HG03354 (cell line): ENCODE results near the gene PLS3.
A peak's percentile ranks its signal among the peaks of the same experiment; 100 is the strongest.
"Not testable (repeated sequence)": the region's sequence is repeated elsewhere in the genome, so short reads cannot be mapped to it uniquely, and the experiment has no call there.

Experiments
- ATAC-seq: cut with Tn5 transposase; IDR thresholded peaks from one replicate; pipeline ENCODE4 v1.9.1; 2021; ENCODE audit warnings: mild to moderate bottlenecking; ENCODE audit not compliant: unreplicated experiment, poor library complexity, severe bottlenecking

The PLS3 gene, protein sequence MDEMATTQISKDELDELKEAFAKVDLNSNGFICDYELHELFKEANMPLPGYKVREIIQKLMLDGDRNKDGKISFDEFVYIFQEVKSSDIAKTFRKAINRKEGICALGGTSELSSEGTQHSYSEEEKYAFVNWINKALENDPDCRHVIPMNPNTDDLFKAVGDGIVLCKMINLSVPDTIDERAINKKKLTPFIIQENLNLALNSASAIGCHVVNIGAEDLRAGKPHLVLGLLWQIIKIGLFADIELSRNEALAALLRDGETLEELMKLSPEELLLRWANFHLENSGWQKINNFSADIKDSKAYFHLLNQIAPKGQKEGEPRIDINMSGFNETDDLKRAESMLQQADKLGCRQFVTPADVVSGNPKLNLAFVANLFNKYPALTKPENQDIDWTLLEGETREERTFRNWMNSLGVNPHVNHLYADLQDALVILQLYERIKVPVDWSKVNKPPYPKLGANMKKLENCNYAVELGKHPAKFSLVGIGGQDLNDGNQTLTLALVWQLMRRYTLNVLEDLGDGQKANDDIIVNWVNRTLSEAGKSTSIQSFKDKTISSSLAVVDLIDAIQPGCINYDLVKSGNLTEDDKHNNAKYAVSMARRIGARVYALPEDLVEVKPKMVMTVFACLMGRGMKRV

DNA sequence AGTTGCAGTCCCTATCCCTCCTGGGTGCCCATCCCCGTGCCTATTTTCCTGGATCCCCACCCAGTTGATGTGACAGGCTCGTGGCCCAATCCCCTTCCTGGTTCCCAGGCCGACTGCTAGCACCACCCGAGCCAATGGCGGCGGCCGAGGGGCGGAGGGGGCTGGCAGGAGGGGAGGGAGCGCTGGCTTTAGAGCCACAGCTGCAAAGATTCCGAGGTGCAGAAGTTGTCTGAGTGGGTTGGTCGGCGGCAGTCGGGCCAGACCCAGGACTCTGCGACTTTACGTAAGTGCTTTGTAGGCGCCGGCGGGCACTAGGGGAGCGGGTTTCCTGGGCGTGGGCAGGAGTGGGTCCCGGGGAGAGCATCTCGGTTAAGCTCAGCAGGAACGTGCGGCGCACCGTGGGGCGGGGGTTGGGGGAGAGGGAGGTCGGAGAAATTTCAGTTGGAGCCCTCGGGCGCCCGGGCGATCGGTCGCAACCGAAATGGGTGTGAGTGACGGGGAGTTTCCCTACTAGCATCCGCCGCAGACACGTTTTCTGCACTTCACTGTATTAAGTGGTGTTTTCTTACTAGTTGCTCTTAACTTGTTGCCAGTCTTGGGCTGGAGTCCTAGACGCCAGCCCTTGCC lies at the start of gene PLS3:
PLS3 (plus strand) TSS at position 197 of the 627 bp plus-strand sequence. CDS start 49,077 bp downstream, outside the sequence.
- ATAC-seq, result peak; percentile 62

DNA sequence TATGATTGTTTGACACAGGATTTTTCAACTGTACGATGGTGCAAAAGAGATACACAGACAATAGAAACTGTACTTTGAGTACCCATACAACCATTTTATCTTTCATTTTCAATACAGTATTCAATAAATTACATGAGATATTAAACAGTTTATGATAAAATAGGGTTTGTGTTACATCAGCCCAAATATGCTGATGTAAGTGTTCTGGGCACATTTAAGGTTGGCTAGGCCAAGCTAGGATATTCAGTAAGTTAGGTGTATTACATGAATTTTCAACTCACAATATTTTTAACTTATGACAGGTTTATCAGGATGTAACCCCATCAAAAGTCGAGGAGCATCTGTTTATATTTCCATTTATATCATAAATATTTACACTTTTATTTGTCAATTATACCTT lies 42.9 kb upstream of the PLS3 start:
- no peak for ATAC-seq

DNA sequence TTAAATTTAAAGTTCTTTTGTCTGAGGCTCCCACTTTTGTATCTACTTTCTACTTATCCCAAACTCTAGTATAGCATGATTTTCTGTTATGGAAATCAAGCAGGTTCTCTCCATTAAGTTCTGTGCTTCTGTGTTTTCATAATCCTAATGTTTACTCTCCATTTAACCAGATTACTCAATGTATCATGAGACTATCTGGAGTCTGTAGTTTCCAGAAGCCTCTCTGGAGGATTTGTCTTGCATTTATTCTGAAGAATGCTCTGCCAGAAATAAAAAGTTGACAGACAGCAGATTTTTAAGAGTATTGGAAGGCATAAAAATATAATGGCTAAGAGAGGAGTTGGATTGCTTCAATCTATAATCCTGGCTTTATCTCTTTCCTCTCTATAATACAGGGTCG lies 39.2 kb upstream of the PLS3 start:
- no peak for ATAC-seq

DNA sequence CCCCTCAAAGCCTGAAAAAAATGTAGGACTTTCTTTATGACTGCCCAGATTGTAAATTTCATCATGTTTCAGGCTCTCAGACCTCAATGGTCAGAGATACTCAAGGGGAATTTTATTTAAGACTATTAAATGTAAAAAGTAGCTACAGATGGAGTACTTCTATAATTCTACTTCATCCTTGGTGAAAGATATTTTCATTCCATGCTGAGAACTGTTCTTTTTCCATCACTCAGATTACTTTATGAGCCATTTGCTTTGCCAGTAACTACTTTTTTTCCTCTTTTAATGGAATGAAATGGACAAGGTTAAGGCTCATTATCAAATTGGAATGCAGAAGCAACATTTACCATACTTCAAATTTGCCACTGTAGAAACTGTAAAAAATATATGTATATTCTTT lies 38.0 kb upstream of the PLS3 start:
- no peak for ATAC-seq

DNA sequence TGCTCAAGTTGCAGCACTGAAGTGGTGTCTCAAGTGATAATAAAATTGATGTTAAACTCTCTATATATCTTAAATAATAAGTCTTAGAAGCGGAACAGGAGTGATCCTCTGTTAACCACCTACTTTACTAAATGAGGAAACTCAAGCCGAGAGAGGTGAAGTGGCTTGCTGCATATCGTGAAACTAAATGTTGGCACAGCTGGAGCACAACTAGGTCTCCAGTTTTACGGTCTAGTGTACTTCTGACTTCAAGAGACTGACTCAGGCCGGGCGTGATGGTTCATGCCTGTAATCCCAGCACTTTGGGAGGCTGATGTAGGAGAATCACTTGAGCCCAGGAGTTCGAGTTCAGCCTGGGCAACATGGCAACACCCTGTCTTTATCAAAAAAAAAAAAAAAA lies 35.5 kb upstream of the PLS3 start:
- no peak for ATAC-seq

DNA sequence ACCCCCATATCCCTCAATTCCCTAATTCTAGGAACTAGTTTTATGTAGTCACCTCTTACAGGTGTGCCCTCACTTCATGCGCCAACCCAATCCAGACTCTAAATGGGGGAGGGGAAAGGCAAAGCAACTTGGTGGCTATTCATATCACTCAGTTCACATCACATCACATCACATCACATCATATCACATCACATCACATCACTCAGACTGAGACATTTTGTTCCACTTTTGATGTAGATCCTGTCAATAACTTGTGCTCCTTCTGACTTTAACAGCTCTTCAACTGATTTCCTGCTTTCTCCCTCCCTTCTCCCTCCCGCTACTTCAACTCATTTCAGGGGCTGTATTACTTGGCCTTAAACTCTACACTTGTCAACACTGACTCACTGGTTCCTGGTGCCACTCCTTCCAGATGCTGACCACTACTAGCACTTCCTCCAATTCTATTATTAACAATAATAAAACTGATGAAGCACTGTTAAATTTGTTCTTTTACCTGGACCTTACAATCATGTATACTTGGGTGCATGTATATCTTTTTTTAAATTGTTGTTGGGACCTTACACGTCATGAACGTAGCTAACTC lies 29.1 kb upstream of the PLS3 start:
- ATAC-seq, result no peak

DNA sequence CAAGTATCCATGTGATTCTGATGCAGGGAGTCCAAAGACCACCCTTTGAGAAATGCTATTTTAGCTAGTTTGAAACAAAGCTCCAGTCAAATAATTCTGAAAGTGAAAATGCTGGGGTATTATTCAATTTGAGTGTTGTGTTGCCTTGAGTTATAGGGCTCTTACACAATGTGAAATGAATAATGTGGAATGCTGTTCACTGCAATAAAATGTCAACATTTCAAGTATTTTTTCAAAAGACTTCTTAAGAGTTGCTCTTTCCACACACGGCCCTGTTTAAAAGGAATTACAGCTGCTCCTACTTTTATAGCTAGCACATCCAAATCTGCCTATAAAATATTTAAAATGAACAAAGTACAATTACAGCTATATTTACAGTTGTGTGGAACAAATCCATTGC lies 27.5 kb upstream of the PLS3 start:
- ATAC-seq, result no peak

DNA sequence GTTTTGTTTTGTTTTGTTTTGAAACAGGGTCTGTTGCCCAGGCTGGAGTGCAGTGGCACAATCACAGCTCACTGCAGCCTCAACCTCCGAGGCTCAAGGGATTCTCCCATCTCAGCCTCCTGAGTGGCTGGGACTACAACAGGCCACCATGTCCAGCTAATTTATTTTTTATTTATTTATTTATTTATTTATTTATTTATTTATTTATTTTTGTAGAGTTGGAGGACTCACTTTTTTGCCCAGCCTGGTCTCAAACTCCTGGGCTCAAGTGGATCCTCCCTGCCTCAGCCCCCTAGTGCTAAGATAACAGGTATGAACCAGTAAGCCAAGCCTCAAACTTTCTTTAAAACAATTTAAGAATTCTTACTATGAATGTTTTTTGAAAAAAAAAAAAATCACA lies 26.6 kb upstream of the PLS3 start:
- no peak for ATAC-seq

DNA sequence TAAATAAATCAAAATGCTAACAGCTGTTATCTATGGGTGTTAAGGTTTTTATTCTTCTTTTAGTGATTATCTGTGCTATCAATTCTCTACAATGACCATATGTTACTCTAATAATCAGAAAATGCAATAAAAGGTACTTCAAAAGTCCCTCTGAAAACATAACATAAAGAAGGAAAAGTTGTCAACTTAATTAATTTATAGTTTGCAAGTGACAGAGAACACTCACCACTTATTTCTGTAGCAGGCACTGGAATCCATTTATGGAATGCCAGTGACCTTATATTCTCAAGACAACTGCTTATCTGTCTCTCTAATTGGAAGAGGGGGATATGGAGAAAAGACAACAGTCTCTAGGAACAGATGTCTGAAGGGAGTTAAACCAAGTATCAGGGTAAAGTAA lies 25.6 kb upstream of the PLS3 start:
- no peak for ATAC-seq

DNA sequence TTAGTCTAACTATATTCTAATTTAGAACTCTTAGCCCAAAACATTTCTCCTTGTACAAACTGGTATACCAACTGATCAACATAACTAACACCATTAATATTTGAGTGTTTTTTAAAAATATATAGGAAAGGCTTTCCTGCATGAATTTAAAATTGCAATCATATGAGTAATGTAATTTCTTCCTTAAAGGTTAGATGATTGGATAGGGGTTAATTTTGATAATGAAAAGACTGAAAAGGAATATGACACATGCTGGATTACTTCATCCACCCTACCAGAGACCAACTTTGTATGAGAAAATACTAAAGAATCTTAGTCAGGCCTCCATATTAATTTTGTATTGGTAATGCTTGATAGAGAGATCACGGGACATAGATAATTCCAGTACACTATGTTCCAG lies 25.1 kb upstream of the PLS3 start:
- no peak for ATAC-seq

DNA sequence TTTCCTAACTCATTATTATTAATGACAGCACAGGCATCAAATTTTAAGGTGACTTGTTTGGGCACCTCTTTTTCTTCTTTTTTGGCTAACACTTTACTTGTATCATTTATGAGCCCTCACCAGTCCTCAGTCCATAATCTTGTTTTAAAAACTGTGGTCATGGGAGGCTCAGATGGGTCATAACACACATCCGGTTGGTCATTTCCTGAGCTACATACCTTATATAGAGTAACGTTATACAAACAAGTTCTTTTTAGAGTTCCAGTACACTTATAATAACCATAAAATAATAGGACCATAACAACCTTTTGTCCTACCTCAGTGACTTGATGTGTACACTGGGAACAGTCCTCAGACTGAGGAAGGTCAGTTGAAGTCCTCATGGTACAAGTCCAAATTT lies 21.1 kb upstream of the PLS3 start:
- no peak for ATAC-seq

DNA sequence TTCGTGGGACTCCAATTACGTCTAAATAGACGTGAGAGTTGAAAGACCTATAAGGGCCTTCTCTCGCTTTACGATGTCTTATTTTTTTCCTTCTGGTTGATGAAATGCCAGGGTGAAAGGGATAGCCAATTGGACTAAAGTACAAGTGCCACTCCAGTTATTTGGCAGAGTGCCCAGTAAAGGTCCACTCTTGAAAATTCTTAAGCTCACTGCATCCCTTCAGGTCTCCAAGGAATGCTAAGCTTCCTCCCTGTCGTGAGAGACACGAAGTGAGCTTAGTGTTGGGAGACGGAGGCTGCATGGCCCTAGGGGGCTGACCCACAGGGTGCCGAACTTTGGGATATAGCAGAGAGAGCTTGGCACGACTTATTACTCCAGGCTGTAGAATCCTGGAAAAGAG lies 19.9 kb upstream of the PLS3 start:
- not testable (repeated sequence) for ATAC-seq

DNA sequence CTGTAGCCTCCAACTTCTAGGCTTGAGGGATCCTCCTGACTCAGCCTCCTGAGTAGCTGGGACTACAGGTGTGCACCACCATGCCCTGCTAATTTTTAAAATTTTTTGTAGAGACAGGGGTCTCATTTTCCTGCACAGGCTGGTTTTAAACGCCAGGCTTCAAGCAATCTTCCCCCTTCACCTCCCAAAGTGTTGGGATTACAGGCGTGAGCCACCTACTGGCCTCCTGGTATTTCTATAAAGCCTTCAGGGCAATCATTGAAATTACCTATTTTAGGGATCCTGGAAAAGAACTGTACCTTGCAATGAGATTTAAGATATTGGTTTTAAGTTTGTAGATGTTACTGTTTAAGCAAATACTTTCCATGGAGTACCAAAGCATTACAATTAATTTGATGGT lies 13.5 kb upstream of the PLS3 start:
- no peak for ATAC-seq

DNA sequence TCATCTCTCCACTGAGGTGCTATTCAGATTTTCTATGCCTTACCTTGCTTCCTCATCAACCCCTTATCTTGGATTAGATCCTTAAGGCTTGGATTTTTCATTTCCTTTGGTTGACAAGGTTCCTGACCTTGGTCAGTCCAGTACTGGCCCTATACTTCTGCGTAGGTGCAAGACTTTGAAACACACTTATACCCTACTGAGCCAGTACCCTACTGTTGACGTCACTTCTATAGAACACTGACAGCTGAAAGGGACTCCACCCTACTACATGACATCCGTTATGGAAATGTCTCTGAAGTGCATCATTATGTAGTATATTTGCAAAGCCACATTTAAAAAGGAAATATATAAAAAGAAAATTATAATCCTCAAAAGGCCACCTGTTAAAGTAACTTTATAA lies 12.0 kb upstream of the PLS3 start:
- ATAC-seq, result no peak

DNA sequence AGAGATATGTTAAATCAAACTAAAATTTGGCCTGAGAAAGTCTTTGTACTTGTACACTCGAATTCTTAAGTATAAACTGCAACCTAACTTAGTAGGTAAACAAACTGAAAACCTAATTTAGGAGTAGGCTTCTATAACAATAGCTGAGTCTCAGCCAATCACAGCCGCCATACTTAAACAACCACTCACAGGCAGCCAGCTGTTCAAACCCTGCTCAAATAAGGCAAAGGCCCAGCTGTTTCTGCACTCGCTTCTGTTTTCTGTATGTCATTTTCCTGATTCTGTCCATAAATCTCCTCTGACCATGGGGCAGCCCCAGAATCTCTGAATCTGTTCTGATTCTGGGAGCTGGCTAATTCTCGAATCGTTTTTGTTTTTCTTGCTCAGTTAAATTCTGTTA lies 7.8 kb upstream of the PLS3 start:
- ATAC-seq, result no peak

DNA sequence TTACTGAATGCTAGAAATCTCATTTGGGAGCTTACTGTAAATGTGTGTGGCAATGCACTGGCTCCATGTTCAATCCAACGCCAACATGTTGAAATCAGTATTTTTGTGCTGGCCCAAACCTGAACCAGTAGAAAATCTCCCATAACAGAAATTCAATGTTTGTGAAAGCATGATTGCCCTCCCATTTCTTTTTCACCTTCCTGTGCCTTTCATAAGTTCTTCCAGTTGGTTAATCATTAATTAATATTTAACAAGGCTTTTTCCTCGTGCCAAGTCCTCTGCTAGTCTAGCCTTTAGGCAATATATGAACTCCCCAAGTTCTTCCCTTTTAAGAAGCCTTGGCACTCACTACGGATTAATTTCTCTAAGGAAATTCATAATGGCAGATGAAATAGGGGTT lies 1.3 kb upstream of the PLS3 start:
- no peak for ATAC-seq

DNA sequence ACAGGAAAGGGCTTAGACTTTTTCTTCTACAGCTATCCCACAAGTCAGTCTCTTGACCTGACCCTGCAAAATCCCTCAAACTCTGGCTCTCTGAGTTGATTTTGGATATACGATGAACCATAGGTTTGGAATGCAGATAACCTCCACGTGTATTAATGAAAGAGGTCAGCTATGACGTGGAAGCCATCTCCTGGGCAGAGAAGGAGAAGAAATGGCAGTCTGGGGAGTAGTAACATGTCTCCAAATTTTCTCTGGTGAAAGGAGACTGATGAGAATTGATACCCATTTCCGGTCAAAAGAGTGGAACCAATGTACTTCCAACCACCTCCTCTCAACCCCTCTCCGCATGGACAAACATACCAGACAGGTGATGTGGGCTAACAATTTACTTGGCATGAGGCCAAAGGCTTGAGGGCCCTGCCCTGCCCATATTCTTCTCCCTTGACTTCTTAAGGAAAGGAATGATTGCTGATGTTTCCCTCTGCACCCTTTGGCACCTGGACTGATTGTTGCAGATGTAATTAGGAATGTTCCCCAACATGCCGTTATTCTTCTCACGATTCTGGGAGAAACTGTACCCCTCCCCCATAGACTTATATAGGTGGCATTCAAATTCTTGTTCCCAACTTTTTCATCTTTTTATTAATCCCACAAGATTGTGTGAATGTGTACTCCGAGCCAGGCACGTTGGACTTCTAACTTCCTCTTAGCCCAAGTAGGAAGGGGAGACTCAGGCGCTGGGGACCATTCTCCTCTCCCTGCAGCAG lies 580 bp upstream of the PLS3 start:
- no peak for ATAC-seq

DNA sequence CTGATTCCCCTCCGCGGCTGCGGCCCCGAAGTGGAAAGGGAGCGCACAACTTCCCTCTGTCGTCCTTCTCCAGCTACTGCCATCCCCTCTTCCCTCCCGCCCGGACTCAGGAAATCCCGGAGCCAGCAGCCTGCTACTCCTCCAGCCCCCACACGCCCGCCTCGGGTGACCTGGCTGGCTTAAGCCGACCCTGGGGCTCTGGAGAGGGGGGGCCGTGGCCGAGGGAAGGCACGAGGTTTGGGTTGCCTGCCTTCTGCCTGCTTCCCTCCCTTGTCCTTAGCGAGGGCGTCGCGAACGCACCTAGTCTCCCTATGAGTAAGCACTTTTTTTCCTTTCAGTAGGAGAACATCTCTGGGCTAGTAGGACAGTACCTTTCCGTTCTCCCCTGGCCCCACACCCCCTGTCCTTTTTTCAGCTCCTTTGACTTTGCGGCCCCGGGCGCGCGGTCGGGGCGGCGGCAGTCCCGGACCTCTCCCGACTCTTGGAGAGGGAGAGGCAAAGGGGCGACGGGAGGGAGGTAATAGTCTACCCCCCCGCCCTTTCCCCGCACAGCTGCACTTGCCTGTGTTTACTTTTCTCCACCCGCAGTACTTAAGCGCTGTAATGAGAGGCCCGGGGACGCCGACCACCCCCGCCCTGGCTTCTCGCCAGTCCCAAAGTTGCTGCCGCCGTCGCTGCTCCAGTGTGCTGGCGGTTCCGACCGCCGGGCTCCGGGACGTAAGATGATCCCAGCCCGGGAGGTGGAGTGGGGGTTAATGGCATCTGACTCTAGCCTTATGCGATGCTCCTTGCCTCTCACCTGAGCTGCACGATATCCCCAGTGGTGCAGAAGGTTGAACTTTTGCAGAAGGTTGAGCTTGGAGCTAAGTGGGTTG lies 868 bp downstream of the PLS3 start:
- peak; percentile 29 for ATAC-seq

DNA sequence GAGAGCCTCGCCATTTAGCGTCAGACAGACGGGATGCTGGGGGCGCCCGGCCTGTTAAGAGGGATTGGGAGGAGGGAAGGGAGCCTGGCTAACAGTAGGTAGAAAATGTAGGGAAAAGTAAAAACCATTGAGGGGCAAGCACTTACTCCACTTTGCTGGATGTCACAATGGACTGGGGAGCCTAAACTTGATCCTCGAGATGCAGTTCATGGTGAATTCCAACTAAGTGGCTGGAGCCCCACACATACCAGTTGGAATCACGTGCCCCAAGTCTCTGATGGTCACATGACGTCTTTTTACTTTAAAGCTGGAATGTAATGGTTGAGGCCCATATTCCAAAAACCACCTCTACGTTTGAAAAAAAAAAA lies 1.5 kb downstream of the PLS3 start:
- no peak for ATAC-seq
